NCI-H1930 (cell line): ENCODE measurements around the gene ATF7.
A peak's percentile ranks its signal among the peaks of the same experiment; 100 is the strongest.
"Not testable (repeated sequence)": the region's sequence is repeated elsewhere in the genome, so short reads cannot be mapped to it uniquely, and the experiment has no call there.

Experiments used
- DNase-seq, 2 experiments: peaks; one replicate each; lab custom pipeline; 2025; lab: John Stamatoyannopoulos, UW

ATF7 gene

GRCh38 chr12:53625946-53626701 is at the start of gene ATF7:
Gene ATF7 (minus strand): TSS chr12:53626382. CDS start chr12:53601000, 25,382 bp downstream.
- peak; percentile 93 to 96 for DNase-seq

- no peak for DNase-seq
Observed at GRCh38 chr12:53674977-53675700, 49.0 kb upstream of the ATF7 start.

GRCh38 chr12:53670971-53671370 is 44.8 kb upstream of the ATF7 start:
- DNase-seq, result no peak

- DNase-seq, result no peak
Observed at GRCh38 chr12:53670308-53670707, 44.1 kb upstream of the ATF7 start.

GRCh38 chr12:53667080-53667479 is 40.9 kb upstream of the ATF7 start:
- DNase-seq, result no peak

GRCh38 chr12:53664936-53665335 is 38.8 kb upstream of the ATF7 start:
- no peak for DNase-seq

- DNase-seq, result no peak
Observed at GRCh38 chr12:53664191-53664590, 38.0 kb upstream of the ATF7 start.

- DNase-seq, result no peak
Observed at GRCh38 chr12:53660041-53660440, 33.9 kb upstream of the ATF7 start.

- no peak for DNase-seq
Observed at GRCh38 chr12:53659571-53659981, 33.4 kb upstream of the ATF7 start.

GRCh38 chr12:53659011-53659551 is 32.9 kb upstream of the ATF7 start:
- DNase-seq, result peak; percentile 6 to 12

- DNase-seq, result no peak
Observed at GRCh38 chr12:53657041-53657440, 30.9 kb upstream of the ATF7 start.

GRCh38 chr12:53653595-53653994 is 27.4 kb upstream of the ATF7 start:
- no peak for DNase-seq

GRCh38 chr12:53652366-53652765 is 26.2 kb upstream of the ATF7 start:
- no peak for DNase-seq

- DNase-seq, result no peak
Observed at GRCh38 chr12:53651737-53652136, 25.6 kb upstream of the ATF7 start.

- not testable (repeated sequence) for DNase-seq
Observed at GRCh38 chr12:53646300-53646699, 20.1 kb upstream of the ATF7 start.

- DNase-seq, result no peak
Observed at GRCh38 chr12:53645165-53645564, 19.0 kb upstream of the ATF7 start.

- no peak for DNase-seq
Observed at GRCh38 chr12:53644133-53644532, 18.0 kb upstream of the ATF7 start.

- DNase-seq, result no peak
Observed at GRCh38 chr12:53643232-53643979, 17.2 kb upstream of the ATF7 start.

GRCh38 chr12:53638057-53638456 is 11.9 kb upstream of the ATF7 start:
- no peak for DNase-seq

- DNase-seq, result no peak
Observed at GRCh38 chr12:53636641-53637040, 10.5 kb upstream of the ATF7 start.

GRCh38 chr12:53635708-53636107 is 9.5 kb upstream of the ATF7 start:
- not testable (repeated sequence) for DNase-seq

- DNase-seq, result no peak
Observed at GRCh38 chr12:53631721-53632120, 5.5 kb upstream of the ATF7 start.
